NCI-H510A treated with DMSO at 0.1 percent for 48 hours (cell line): ENCODE measurements around the gene OTOG.
"Not testable (repeated sequence)": the region's sequence is repeated elsewhere in the genome, so short reads cannot be mapped to it uniquely, and the experiment has no call there.

Source experiments
- DNase-seq: peaks from one replicate; lab custom pipeline; 2025; lab: John Stamatoyannopoulos, UW

The OTOG gene

DNA sequence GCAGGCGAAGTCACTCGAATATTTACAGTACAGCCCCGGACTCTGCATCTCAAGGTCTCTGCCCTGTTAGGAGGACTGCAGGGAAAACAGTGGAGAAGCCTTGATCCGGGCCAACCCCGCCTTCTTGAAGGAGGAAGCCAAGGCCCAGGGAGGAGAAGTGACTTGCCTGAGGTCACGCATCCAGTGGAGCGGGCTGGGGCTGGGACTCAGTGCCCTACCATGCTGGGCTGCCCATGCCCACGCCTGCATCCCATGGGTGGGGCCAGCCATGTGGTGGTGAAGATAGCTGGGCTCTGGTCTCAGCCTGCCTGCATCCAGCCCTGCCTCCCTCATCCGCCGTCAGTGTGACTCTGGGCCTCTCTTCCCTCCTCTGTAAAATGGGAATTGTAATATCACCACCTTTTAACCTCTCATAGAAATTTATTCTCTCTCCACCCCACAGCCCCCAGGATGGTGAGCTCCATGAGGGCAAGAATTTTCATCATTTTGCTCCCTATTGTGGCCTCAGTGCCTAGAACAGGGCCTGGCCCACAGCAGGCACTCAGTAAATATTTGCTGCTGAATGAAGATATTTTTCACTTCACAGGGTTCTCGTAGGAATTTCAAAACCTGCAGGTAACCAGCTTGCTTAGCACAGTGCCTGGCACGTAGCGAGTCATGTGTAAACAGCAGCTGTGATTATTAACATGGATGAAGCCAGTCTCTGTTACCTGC, 57.3 kb downstream of the OTOG start:
- DNase-seq, result no peak

GRCh38 chr11:17604915-17605233, 57.8 kb downstream of the OTOG start:
- no peak for DNase-seq

DNA sequence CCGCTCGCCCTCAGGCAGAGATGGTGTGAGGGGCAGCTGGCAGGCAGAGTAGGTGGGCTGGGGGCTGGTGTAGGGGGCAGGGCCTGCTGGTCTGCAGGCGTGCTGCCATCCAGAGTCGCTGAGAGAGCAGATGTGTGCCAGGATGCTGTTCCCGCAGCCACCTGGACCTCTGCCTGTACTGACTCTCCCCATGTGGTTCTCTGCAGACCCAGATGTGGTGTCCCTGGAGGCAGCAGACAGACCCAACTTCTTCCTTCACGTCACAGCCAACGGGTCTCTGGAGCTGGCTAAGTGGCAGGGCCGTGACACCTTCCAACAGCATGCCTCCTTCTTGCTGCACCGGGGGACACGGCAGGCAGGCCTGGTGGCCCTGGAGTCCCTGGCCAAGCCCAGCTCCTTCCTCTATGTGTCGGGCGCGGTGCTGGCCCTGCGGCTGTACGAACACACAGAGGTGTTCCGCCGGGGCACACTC, 58.6 kb downstream of the OTOG start:
- no peak for DNase-seq

DNA sequence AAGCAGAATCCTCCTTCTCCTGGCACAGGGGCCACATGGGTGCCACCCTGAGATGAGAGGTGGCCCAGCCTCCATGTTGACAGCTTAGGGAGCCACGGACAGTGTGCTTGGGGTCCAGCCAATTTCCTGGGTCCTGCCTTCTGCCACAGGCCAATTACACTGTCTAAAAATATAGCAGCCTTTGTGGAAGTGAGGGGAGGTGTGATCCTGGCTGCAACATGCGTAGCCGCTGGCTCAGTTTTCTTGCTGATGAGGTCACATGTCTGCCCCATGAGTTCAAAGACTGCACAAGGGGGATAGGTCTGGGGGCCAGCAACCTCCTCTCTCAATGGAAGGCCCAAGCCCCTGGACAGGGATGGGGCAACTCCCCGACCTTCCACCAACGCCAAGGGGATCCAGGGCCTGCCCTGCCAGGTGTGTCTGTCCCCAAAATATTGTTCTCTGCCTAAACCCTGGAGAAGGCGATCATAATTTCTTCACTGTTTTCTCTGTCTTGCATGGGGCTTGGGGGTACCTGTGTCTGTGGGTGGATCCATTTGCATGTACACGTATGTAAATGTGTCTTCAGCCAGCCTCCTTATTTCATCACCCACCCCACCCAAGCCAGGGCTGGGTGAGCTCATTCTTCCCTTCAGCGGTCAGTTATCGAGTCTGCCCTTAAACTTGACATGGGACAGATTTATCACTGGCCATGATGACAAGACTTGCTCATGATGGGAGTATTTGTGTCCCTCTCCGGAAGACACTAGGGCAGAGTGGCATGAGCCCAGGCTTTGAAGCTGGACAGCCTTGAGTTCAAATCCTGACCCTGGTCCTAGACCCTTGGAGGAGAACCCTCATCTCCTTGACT, 59.4 kb downstream of the OTOG start:
- DNase-seq, result no peak

DNA sequence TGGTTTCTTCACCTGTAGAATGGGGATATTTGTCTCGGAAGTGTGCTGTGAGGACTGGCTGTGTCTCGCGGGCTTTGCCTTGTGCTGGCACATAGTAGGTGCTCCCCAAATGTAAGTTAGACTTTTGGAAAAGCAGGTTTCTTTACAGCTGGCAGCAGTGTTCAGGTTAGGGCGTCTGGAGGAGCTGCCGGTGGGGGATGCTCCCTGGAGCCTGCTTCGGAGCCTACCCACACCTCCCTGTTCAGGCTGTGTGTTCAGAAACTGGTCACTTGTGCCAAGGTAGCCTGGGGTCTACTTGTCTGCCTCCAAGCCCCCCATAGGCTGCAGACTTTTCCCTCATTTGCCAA, 60.0 kb downstream of the OTOG start:
- no peak for DNase-seq

DNA sequence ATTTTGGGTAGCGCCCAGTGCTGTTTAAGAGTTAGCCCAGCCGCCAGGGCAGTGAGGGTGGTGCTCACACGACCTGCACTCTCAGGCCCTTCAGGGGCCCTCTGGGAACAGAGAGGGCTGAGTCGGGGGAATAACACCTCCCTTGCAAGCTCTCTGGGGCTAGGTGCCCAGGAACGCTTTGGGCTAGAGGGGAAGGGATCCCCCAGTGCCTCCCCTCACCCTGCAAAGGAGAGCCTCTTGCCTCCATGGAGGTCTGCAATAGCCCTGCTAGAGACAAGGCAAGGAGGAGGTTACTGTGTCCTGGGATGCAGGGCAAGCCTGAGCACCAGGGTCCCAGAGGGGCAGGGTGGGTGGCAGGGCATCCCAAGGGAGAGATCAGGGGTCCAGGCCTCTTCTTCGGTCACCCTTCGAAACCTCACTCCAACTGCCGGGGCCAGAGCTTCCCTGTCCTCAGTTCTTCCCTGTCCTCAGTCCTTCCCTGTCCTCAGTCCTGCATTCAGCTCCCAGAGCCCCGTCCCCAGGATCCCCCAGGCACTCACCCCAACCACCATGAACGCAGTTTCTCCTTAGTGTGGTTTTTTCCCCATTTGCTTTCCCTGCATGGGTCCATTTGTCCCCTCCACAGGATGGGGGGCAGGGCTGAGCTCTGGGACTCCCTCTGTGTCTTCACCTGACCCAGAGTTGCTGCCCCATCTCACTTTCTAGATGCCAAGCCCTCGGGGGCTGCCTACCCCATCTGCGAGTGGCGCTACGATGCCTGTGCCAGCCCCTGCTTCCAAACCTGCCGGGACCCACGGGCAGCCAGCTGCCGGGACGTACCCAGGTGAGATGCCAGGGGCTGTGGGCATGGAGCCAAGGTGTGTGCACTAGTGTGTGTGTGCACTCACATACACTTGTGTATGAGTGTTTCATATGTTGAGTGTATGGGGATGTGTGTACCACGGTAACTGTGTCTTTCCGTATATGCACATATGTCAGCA, 60.8 kb downstream of the OTOG start:
- no peak for DNase-seq

DNA sequence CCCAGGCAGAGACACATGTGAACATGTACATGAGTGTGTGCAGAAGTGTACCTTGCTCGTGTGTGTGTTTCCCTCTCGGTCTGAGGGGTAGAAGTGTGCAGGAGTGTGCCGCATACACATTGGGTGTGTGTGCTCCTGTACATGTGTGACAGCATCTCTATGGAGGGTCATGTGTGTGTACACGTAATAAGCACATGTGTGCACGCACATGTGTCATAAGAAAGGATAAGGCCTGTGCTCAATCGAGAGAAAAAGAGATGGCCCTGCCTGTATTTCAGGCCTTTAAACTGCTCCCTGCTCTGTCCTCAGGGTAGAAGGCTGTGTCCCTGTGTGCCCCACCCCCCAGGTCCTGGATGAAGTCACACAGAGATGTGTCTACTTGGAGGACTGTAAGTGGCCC, 61.8 kb downstream of the OTOG start:
- no peak for DNase-seq

- DNase-seq, result no peak
Observed at GRCh38 chr11:17609291-17610084, 62.4 kb downstream of the OTOG start.

DNA sequence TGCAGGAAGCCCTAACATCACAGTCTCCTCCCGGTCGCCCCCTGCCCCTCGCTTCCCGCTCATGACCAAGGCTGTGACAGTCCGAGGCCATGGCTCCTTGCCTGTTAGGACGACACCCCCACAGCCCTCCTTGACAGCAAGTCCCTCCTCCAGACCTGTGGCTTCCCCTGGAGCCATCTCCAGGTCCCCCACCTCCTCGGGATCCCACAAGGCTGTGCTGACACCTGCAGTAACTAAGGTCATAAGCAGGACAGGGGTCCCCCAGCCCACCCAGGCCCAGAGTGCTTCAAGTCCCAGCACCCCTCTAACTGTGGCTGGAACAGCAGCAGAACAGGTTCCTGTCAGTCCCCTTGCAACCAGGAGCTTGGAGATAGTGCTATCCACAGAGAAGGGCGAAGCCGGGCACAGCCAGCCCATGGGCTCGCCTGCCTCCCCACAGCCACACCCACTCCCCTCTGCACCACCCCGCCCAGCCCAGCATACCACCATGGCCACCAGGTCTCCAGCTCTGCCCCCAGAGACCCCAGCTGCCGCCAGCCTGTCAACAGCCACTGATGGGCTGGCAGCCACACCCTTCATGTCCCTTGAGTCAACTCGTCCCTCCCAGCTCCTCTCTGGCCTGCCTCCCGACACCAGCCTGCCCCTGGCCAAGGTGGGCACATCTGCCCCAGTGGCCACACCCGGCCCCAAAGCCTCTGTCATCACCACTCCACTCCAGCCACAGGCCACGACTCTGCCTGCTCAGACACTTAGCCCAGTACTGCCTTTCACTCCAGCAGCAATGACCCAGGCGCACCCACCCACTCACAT, 63.2 kb downstream of the OTOG start:
- DNase-seq, result no peak

DNA sequence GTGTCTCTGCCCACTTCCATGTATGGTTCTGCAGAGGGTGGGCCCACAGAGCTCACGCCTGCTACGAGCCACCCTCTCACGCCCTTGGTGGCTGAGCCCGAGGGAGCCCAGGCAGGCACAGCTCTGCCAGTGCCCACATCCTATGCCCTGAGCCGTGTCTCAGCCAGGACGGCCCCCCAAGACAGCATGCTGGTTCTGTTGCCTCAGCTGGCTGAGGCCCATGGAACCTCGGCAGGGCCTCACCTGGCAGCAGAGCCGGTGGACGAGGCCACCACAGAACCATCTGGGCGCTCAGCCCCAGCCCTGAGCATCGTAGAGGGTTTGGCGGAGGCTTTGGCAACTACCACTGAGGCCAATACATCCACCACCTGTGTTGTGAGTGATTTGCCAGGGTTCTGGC, 64.0 kb downstream of the OTOG start:
- DNase-seq, result no peak

- DNase-seq, result no peak
Observed at GRCh38 chr11:17611503-17612220, 64.6 kb downstream of the OTOG start.

GRCh38 chr11:17612221-17613188, 65.4 kb downstream of the OTOG start:
- DNase-seq, result no peak

DNA sequence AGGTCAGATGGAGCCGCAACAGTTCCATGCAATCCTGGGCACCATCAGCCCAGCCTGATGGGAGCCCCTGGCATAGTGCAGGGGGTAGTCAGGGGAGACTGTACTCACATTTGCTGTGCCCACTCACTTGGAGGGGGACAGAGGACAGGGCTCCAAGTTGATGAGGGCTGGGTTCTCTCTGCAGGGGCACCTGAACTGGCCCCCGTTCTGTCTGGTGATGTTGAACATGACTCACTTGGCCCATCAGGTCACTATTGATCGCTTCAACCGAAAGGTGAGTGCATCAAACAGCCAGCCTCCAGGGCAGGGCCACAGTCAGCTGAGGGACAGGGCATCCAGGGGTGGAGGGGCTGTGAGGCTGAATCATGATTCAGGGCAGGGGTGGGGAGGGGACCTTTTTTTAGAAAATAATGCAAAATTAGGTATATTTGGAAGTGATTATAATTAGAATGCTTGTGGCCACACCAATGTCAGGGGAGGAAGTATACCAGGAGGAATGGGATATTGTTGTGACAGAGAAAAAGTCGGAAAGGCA, 66.4 kb downstream of the OTOG start:
- DNase-seq, result no peak

DNA sequence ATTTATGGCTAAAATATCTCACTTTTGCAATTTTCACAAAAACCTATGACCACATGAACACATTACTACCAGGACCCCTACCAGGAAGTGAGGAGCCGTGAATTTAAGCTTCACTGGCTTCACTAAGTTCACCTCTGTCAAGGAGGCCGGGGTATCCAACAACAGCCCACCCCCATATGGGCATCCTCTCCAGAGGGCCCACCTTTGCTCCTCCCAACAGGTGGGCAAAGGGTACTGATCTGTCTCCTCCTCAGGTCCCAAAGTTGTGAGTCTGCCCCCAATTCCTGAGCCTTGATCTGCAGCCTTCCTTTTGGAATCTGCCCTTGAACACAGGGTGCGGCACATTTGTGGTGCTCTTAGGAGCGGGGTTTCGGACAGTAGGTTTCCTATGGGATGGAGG, 66.9 kb downstream of the OTOG start:
- DNase-seq, result no peak

GRCh38 chr11:17622711-17623110, 75.7 kb downstream of the OTOG start:
- not testable (repeated sequence) for DNase-seq

- DNase-seq, result no peak
Observed at GRCh38 chr11:17629113-17629512, 82.1 kb downstream of the OTOG start.

- DNase-seq, result no peak
Observed at GRCh38 chr11:17630936-17631335, 83.9 kb downstream of the OTOG start.

DNA sequence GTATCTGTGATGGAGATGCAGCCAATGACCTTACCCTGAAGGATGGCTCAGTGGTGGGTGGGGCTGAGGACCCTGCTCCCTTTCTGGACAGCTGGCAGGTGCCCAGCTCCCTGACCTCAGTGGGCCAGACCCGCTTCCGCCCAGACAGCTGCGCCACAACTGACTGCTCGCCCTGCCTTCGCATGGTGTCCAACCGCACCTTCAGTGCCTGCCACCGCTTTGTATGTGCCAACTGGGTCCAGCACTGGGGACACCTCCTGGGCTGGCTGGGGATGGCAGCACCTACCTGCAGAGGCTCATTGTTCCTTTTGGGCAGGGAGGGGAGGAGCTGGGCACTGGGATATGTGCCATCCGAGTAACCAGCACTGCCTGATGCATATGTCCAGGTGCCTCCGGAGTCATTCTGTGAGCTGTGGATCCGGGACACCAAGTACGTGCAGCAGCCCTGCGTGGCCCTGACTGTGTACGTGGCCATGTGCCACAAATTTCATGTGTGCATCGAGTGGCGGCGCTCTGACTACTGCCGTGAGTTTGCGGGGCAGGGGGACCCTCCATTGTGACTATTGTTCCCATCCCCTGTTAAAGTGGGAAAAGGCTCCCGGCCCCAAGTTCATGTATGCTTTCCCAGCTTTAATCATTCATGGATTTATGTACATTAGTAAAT, 84.8 kb downstream of the OTOG start:
- DNase-seq, result no peak
